Sigmoid colon (tissue), 7 donors: ENCODE measurements around the gene WASHC4. TPM values are rescaled to one million over a fixed set of nuclear protein-coding genes. Genes with fewer than 3 reads are reported as not detected.

Experiments used
- DNase-seq: peaks from one replicate; pipeline ENCODE4 v3.0.0-alpha.2; 2019
- H3K27ac ChIP-seq, 4 donors: fragments of 200-600 bp; sonication (generic); one replicate each; pipeline ENCODE4 v1.5.1; 2016 to 2019; ENCODE audit warnings: mild to moderate bottlenecking in 1 of 4
- H3K27me3 ChIP-seq, 3 donors: fragments of 200-600 bp; sonication (generic); one replicate each; pipeline ENCODE4 v1.5.1; 2019; ENCODE audit warnings: mild to moderate bottlenecking in 1 of 3
- H3K36me3 ChIP-seq, 4 donors: fragments of 200-600 bp; sonication (generic); one replicate each; pipeline ENCODE4 v1.5.1; 2016 to 2019
- H3K4me1 ChIP-seq, 4 donors: fragments of 200-600 bp; sonication (generic); one replicate each; pipeline ENCODE4 v1.5.1; 2017 to 2019
- H3K4me3 ChIP-seq, 4 donors: fragments of 200-600 bp; sonication (generic); one replicate each; pipeline ENCODE4 v1.5.1; 2017 to 2019; ENCODE audit warnings: mild to moderate bottlenecking in 2 of 4, moderate library complexity in 1 of 4
- H3K9me3 ChIP-seq, 4 donors: fragments of 200-600 bp in 3 of 4; sonication (generic) in 3 of 4; one replicate each; pipeline versions ENCODE4 v1.5.1 to v1.6.1; 2013 to 2019
- EP300 ChIP-seq, 4 donors: sonication (generic); formaldehyde crosslinking; IDR thresholded peaks; one replicate each; pipeline ENCODE4 v1.6.1; 2017; ENCODE audit warnings: antibody characterized with exemption in 4 of 4
- POLR2A ChIP-seq, 2 donors: fragments of 450-650 bp; IDR thresholded peaks; one replicate each; pipeline ENCODE4 v1.6.1; 2016; ENCODE audit warnings: antibody characterized with exemption in 2 of 2, mild to moderate bottlenecking in 2 of 2, moderate library complexity in 2 of 2
- POLR2AphosphoS5 ChIP-seq, 4 donors: sonication (generic); formaldehyde crosslinking; IDR thresholded peaks; one replicate each; pipeline ENCODE4 v1.6.1; 2017; ENCODE audit warnings: antibody characterized with exemption in 4 of 4
- WGBS, 2 donors: extraction: QIAGEN DNeasy Blood & Tissue Kit; methylation state at CpG; one replicate each; pipeline ENCODE4 v1.1.7; 2013; 5-methylcytosine and 5-hydroxymethylcytosine counted together
- intact Hi-C: fragments of 100-400 bp; cut with DNase I; formaldehyde crosslinking; loops from one replicate; pipeline ENCODE4 v1.15.1; 2023
- polyA plus RNA-seq, 3 donors: library from polyadenylated mRNA; stranded (reverse); fragments of 200-250 nt; gene quantifications; one replicate each; pipeline ENCODE4 v1.2.3, GENCODE V29; 2013
- total RNA-seq, 4 donors: library from RNA; depleted of rRNA; stranded (reverse); fragments of >200 nt; gene quantifications; one replicate each; pipeline ENCODE4 v1.1.0, GENCODE V29; 2016
- TF ChIP-seq, protein P1 (sequence below), 4 experiments: fragments of 450-650 bp in 3 of 4; fragments of 200-600 bp in 1 of 4; IDR thresholded peaks; one replicate each; pipeline ENCODE4 v1.5.1; 2016 to 2019; ENCODE audit warnings: antibody characterized with exemption in 4 of 4, mild to moderate bottlenecking in 3 of 4, moderate library complexity in 2 of 4
- donor health status: healthy with polysubstance abuse.
- donor health status: Bipolar disorder and iron deficiency.
- donor health status: healthy.

The WASHC4 gene
- total and polyA plus RNA-seq, 7 donors: 9.6 to 64.3 (median 43.3) TPM

DNA sequence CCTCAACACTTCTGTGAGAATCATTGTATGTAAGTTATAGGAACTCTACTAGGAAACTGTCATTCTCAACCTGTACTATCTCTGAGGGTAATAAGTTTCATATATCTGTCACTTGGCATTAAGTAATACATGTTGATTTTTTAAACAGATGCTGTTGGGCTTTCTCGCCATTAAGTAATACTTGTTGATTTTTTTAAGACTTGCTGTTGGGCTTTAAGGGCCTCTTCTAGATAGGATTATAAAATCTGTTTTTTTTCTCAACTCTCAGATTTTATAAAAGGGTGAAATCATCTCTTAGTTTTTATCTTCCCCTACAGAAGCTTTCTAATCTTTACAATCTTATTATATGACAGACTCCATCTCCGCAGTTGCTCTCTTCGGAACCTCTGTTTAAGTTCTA is 5.6 kb downstream of the WASHC4 start:
- WGBS, 2 donors: 92 to 93% methylated on average over 3 of the region's 3 CpGs
- H3K9me3 ChIP-seq: no peaks in the 10 kb centered on the region
- TF ChIP-seq, protein P1, sequence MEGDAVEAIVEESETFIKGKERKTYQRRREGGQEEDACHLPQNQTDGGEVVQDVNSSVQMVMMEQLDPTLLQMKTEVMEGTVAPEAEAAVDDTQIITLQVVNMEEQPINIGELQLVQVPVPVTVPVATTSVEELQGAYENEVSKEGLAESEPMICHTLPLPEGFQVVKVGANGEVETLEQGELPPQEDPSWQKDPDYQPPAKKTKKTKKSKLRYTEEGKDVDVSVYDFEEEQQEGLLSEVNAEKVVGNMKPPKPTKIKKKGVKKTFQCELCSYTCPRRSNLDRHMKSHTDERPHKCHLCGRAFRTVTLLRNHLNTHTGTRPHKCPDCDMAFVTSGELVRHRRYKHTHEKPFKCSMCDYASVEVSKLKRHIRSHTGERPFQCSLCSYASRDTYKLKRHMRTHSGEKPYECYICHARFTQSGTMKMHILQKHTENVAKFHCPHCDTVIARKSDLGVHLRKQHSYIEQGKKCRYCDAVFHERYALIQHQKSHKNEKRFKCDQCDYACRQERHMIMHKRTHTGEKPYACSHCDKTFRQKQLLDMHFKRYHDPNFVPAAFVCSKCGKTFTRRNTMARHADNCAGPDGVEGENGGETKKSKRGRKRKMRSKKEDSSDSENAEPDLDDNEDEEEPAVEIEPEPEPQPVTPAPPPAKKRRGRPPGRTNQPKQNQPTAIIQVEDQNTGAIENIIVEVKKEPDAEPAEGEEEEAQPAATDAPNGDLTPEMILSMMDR (IDR thresholded peaks at IDR 0.05): no peak

DNA sequence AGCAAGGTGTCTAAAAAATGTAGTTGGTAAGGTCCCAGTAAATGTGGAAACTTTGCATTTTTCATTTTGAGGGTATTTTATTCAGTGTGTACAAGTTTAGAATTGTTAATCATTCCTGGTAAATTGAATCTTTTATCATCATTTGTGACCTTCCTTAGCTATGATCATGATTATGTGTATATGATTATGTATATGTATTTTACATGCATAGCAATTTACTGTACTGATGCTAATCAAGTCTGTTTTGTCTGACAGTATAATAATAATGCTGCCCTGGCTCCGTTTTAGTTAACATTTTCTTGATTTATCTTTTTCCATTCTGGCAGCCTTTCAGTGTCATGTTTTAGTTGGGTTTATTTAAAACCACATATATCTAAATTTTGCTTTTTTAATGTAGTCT is 9.4 kb downstream of the WASHC4 start:
- H3K4me3 ChIP-seq: no peak overlapping the region
- H3K36me3 ChIP-seq: peaks cover 12 to 93% (median 39%) of the 10 kb centered on the region in 4 donors
- no peak overlapping the region for H3K27ac ChIP-seq
- H3K4me1 ChIP-seq: peaks cover 0 to 10% (median 8%) of the 10 kb centered on the region in 4 donors
- H3K9me3 ChIP-seq: no peaks in the 10 kb centered on the region
- H3K27me3 ChIP-seq: no peaks in the 10 kb centered on the region
- TF ChIP-seq POLR2AphosphoS5 (IDR thresholded peaks at IDR 0.05): no peak
- no peak for TF ChIP-seq POLR2A (IDR thresholded peaks at IDR 0.05)
- TF ChIP-seq EP300 (IDR thresholded peaks at IDR 0.05): no peak
- TF ChIP-seq, protein P1 (IDR thresholded peaks at IDR 0.05): no peak
- no peak for DNase-seq
- intact Hi-C loops: no loop called here
- WGBS, 2 donors: 93 to 94% methylated on average over 1 of the region's 1 CpG

More for the DNA sequence above, 5.6 kb downstream of the WASHC4 start:
- H3K27me3 ChIP-seq: no peaks in the 10 kb centered on the region
- intact Hi-C loops: no loop called here
- no peak overlapping the region for H3K4me3 ChIP-seq
- DNase-seq: no peak
- H3K36me3 ChIP-seq: peaks cover 3 to 61% (median 18%) of the 10 kb centered on the region in 4 donors
- H3K27ac ChIP-seq: no peak overlapping the region
- peaks cover 0 to 43% (median 40%) of the 10 kb centered on the region in 4 donors for H3K4me1 ChIP-seq

DNA sequence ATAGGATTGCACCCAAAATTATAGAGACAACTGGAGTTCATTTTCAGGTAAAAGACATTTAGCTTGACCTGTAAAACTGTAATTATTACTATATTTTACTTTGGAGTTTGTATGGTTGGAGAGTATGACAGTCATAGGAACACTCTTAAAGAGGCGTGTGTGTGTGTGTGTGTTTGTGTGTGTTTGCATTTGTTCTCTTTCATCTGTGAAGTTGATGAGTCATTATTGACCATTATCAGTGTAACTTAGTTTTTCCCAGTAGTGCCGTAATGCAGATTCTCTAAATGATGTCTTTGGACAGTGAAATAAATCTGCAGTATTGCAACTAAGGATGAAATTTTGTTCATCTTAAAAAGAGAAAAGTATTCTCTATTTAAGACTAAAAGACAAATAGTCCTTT is 13.0 kb downstream of the WASHC4 start:
- H3K4me1 ChIP-seq: no peaks in the 10 kb centered on the region
- intact Hi-C loops: no loop called here
- DNase-seq: no peak
- TF ChIP-seq POLR2AphosphoS5 (IDR thresholded peaks at IDR 0.05) (no peak), POLR2A (IDR thresholded peaks at IDR 0.05) (no peak), EP300 (IDR thresholded peaks at IDR 0.05) (no peak)
- TF ChIP-seq, protein P1 (IDR thresholded peaks at IDR 0.05): no peak
- WGBS, 2 donors: 84 to 86% methylated on average over 2 of the region's 2 CpGs
- H3K27ac ChIP-seq: no peak overlapping the region
- H3K9me3 ChIP-seq: no peaks in the 10 kb centered on the region
- no peaks in the 10 kb centered on the region for H3K27me3 ChIP-seq
- peaks cover 24 to 100% (median 57%) of the 10 kb centered on the region in 4 donors for H3K36me3 ChIP-seq
- H3K4me3 ChIP-seq: no peak overlapping the region

DNA sequence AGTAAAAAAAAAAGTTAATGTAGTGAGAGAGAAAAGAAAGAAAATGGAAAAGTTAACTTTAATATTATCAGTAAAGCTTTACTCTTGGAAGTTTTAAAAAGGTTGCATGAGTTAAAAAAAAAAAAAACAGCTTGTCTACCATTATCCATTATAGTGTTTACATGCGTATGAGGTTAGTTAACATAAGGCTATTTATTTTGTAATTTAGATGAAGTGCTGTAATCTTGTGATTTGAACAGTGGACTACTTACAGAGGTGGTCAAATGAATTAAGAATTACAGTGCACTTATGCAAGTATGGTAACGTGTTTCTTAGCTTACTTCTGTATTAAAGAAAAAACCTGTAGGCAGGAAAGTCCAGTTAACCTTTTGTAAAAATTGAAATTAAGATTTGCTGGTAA is 30.7 kb downstream of the WASHC4 start:
- H3K27ac ChIP-seq: no peak overlapping the region
- no peaks in the 10 kb centered on the region for H3K4me1 ChIP-seq
- H3K9me3 ChIP-seq: no peaks in the 10 kb centered on the region
- H3K36me3 ChIP-seq: peaks cover 13 to 91% (median 15%) of the 10 kb centered on the region in 4 donors
- no peak overlapping the region for H3K4me3 ChIP-seq
- WGBS, 2 donors: 89 to 90% methylated on average over 2 of the region's 2 CpGs
- intact Hi-C loops: no loop called here
- TF ChIP-seq POLR2AphosphoS5 (IDR thresholded peaks at IDR 0.05) (no peak), POLR2A (IDR thresholded peaks at IDR 0.05) (no peak), EP300 (IDR thresholded peaks at IDR 0.05) (no peak)
- TF ChIP-seq, protein P1 (IDR thresholded peaks at IDR 0.05): no peak
- no peaks in the 10 kb centered on the region for H3K27me3 ChIP-seq
- no peak for DNase-seq

DNA sequence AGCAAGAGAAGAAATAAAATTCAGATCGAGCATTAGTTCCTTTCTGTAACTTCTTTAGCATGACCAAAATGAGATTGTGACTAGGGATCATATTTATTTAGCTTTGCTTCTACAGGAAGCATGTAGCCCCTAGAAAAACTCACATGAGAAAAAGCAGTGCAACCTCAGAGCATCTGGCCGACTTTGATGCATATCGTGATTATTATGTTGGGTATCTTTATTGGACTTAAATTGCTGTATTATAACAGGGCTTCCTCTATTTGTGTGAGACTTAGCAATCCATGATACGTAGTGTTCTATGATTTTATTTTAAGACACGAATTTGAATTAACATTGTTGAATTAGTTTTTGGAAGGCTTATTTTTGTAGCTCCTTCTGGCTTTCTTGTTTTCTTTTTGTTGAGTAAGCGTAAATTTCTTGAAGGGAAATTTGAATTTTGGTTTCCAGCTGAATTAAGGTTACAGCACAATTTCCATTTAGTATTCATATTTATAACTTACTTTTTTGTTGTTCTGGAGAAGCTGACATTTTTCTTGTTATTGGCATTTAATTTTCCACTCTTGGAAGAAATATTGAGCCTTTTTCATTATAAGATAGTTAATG is 33.9 kb downstream of the WASHC4 start:
- intact Hi-C loops: no loop called here
- Histone ChIP-seq H3K27ac (no peak overlapping the region), H3K27me3 (no peaks in the 10 kb centered on the region), H3K4me3 (no peak overlapping the region), H3K4me1 (no peaks in the 10 kb centered on the region), H3K9me3 (no peaks in the 10 kb centered on the region), H3K36me3 (peaks cover 13 to 91% (median 15%) of the 10 kb centered on the region in 4 donors)
- WGBS, 2 donors: 87 to 92% methylated on average over 6 of the region's 6 CpGs
- no peak for DNase-seq
- TF ChIP-seq, protein P1 (IDR thresholded peaks at IDR 0.05): no peak
- no peak for TF ChIP-seq POLR2A (IDR thresholded peaks at IDR 0.05)
